BJ (cell line): Measurements from ENCODE around the gene PLA1A. TPM values are rescaled to one million over a fixed set of nuclear protein-coding genes. Genes with fewer than 3 reads are reported as not detected.

ENCODE experiments used
- CTCF ChIA-PET: fragments of 350-600 bp; formaldehyde crosslinking; extraction: SDS; loops from one replicate; lab custom pipeline; 2021; ENCODE audit warnings: antibody characterized with exemption, inconsistent platforms; lab: Yijun Ruan, JAX
- POLR2A ChIA-PET: fragments of 300-600 bp; sonication (Branson Sonifier 250); formaldehyde crosslinking; extraction: SDS; loops from one replicate; lab custom pipeline; 2021; ENCODE audit warnings: antibody characterized with exemption; lab: Charles Lee
- DNase-seq: peaks from one replicate; pipeline ENCODE4 v3.0.0-alpha.2; 2011; ENCODE audit warnings: low read depth
- H3K27me3 ChIP-seq: 2 replicates; pipeline ENCODE4 v1.6.0; 2011; ENCODE audit warnings: low read length; ENCODE audit not compliant: control insufficient read depth, insufficient read depth
- H3K36me3 ChIP-seq: 2 replicates; pipeline ENCODE4 v1.5.1; 2011; ENCODE audit warnings: low read length; ENCODE audit not compliant: control insufficient read depth, insufficient read depth
- H3K4me3 ChIP-seq: 2 replicates; pipeline ENCODE4 v1.5.1; 2011; ENCODE audit warnings: low read depth, mild to moderate bottlenecking, control low read depth, low read length
- CTCF ChIP-seq: IDR thresholded peaks from 2 replicates; pipeline ENCODE4 v1.5.1; 2011; ENCODE audit warnings: low read depth, mild to moderate bottlenecking, control low read depth, inconsistent platforms, low read length, moderate library complexity; ENCODE audit not compliant: insufficient read depth
- polyA plus RNA-seq: library from polyadenylated mRNA; depleted of rRNA; stranded (reverse); fragments of >200 nt; gene quantifications from 2 replicates; pipeline ENCODE4 v1.2.3, GENCODE V29; 2011

Gene PLA1A
- polyA plus RNA-seq, 1 experiment = not detected

GRCh38 chr3:119660474-119661440, 63.1 kb downstream of the PLA1A start, which contains the start of gene POPDC2:
POPDC2 (minus strand) TSS chr3:119660589; CDS start chr3:119660423, 166 bp downstream.
- TF ChIP-seq CTCF = no peak
- no peak within 1 kb of the TSS for H3K4me3 ChIP-seq
- H3K36me3 ChIP-seq = no peaks in the 10 kb centered on the region
- no peaks in the 10 kb centered on the region for H3K27me3 ChIP-seq
- no peak for DNase-seq
- POLR2A ChIA-PET = interaction anchor here (0.7 kb wide), 1 partner anchor 28 kb away, joined by 4 read pairs; no protein-coding TSS in a partner anchor
- CTCF ChIA-PET = interaction anchor here (1.0 kb wide), 1 partner anchor 10 kb away, joined by 3 read pairs; no protein-coding TSS in a partner anchor

DNA sequence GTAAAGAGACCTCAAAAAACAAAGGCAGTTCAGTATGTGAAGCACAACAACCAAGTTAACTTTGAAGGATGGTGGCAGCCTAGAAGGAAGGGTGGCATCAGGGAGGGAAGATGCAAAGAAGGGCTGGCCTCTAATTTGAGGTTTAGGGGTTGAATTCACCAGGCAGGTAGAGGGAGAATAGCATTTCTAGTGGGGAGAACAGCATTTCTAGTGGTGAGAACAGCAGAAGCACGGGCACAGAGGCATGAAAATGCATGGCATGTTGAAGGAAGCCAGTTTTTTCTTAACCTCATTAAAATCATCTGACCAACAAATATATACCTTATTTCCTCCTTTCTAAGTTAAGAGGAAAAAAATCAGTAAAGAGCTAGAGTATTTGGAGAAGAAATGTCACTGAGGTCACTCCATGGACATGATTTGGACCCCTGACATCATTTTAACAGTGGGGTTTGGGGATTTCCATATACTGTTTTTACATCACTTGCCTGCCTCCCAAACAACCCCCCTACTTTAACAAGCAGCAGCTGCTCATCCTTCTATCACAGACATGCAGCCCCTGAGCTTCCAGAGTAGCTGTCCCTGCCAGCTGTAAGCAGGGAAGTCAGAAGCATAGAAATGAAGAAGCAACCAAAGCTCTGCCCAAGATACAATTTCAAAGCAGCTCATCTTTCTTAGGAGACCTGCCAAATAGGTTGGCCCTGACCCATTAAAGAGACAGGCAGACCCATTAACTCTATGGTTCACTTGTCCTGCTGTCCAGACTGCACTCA, 65.1 kb downstream of the PLA1A start:
- no peak for DNase-seq
- CTCF ChIA-PET = interaction anchor here (0.9 to 2.0 kb wide), 7 partner anchors 9 to 133 kb away, joined by 3 to 7 read pairs (median 4); no protein-coding TSS in a partner anchor
- Histone ChIP-seq H3K27me3 (no peaks in the 10 kb centered on the region), H3K4me3 (no peak overlapping the region), H3K36me3 (no peaks in the 10 kb centered on the region)
- POLR2A ChIA-PET = interaction anchor here (0.7 to 0.9 kb wide), 2 partner anchors 13 to 199 kb away, joined by 3 to 4 read pairs; partner anchors contain the start of gene TMEM39A
- peak; percentile 36 for TF ChIP-seq CTCF

DNA sequence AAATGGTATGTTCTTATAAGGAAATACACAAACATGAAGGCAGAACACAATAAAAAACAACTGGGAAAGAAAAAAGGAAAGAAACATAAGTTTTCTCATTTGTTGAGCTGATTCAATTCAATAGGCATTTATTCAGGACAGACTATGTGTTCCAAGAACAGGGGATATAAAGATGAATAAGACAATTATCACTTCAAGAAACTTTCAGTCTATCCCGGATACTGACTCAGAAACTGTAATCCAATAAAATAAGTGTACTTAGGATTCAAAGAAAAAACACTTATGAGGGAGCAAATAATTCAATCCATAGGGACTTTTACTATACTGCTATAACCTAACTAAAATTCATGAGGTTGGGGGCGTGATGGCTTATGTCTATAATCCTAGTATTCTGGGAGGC, 66.2 kb downstream of the PLA1A start:
- CTCF ChIA-PET = interaction anchor here (0.6 to 2.0 kb wide), 6 partner anchors 10 to 108 kb away, joined by 3 to 7 read pairs (median 4); no protein-coding TSS in a partner anchor
- TF ChIP-seq CTCF = no peak
- Histone ChIP-seq H3K4me3 (no peak overlapping the region), H3K36me3 (no peaks in the 10 kb centered on the region), H3K27me3 (no peaks in the 10 kb centered on the region)
- peak; percentile 54 for DNase-seq
- POLR2A ChIA-PET = no interaction called here

DNA sequence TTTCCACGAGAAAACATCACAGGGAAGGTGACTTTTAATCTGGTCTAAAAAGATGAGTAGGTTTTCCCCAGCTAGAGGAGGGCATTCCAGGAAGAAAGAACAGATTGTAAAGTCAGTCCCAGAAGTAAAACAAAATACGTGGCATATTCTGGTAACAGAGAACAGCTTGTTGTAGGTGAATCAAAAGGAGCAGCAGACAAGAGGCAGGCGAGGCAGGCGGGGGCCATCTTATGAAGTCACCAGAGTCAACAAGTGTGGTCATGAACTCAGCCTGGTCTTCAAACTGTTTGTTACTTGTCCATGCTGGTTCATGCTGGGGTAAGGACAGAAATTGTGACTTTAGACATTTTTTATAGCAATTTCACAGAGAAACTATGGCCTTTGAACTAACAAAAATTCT, 66.7 kb downstream of the PLA1A start:
- POLR2A ChIA-PET = no interaction called here
- TF ChIP-seq CTCF = no peak
- Histone ChIP-seq H3K4me3 (no peak overlapping the region), H3K36me3 (no peaks in the 10 kb centered on the region), H3K27me3 (no peaks in the 10 kb centered on the region)
- DNase-seq = no peak
- CTCF ChIA-PET = interaction anchor here (1.0 to 2.0 kb wide), 5 partner anchors 8 to 18 kb away, joined by 3 to 7 read pairs (median 4); no protein-coding TSS in a partner anchor
